ENCODE data around the gene AAK1. TPM values are rescaled to one million over a fixed set of nuclear protein-coding genes. Genes with fewer than 3 reads are reported as not detected.

Gene AAK1
- total RNA-seq, 1 experiment from 2014 or later: 35.6 TPM

GRCh38 chr2:69659349-69659748 lies 15.8 kb upstream of the AAK1 start:
- ATAC-seq (no peak), DNase-seq (ENCODE audit: low spot score) (no peak)
- Mint-ChIP-seq H3K4me1 (no peaks in the 10 kb centered on the region; the same call in 1 of the 2 replicates), H3K27ac (no peak overlapping the region), H3K27me3 (ENCODE audit: low read depth) (no peaks in the 10 kb centered on the region), H3K36me3 (no peaks in the 10 kb centered on the region), H3K9me3 (peaks cover 10% of the 10 kb centered on the region), H3K4me3 (no peak overlapping the region)
- ChIA-PET POLR2A (no interaction called here), CTCF (interaction anchor here (1.2 to 1.5 kb wide), 2 partner anchors 66 to 94 kb away, joined by 4 read pairs; no protein-coding TSS in a partner anchor)
- TF ChIP-seq ETV6 (CRISPR knock-in tag; IDR thresholded peaks at IDR 0.05) (no peak), CTCF (IDR thresholded peaks at IDR 0.05) (no peak), OVOL2 (CRISPR knock-in tag; IDR thresholded peaks at IDR 0.05; ENCODE audit: borderline replicate concordance) (no peak), AR (CRISPR knock-in tag; IDR thresholded peaks at IDR 0.05) (no peak), MXD4 (CRISPR knock-in tag; IDR thresholded peaks at IDR 0.05; ENCODE audit: borderline replicate concordance) (no peak), HMGXB4 (CRISPR knock-in tag; IDR thresholded peaks at IDR 0.05) (no peak), ZMAT4 (CRISPR knock-in tag; IDR thresholded peaks at IDR 0.05) (no peak), IRF1 (CRISPR knock-in tag; IDR thresholded peaks at IDR 0.05) (no peak), ZNF281 (CRISPR knock-in tag; IDR thresholded peaks at IDR 0.05) (no peak), FOXJ3 (CRISPR knock-in tag; IDR thresholded peaks at IDR 0.05; ENCODE audit: borderline replicate concordance) (no peak), STAT6 (CRISPR knock-in tag; conservative IDR thresholded peaks at IDR 0.05; ENCODE audit: low read depth) (no peak), ATF6 (CRISPR knock-in tag; IDR thresholded peaks at IDR 0.05) (no peak), FOXP4 (CRISPR knock-in tag; IDR thresholded peaks at IDR 0.05) (no peak)
